MM.1S (cell line): ENCODE data around the gene SYNE3.

Experiments used
- EZH2 ChIP-seq: fragments of 300-600 bp; sonication (generic); optimal IDR thresholded peaks from 2 replicates; pipeline ENCODE3; 2017; ENCODE audit warnings: low read depth, mild to moderate bottlenecking, antibody characterized with exemption, low read length, mixed read lengths
- EZH2phosphoT487 ChIP-seq: fragments of 300-600 bp; sonication (generic); IDR thresholded peaks from 2 replicates; pipeline ENCODE4 v1.6.1; 2018; ENCODE audit warnings: antibody characterized with exemption, low read length
- TF ChIP-seq, protein P1 (sequence below): fragments of 300-600 bp; sonication (generic); IDR thresholded peaks from 2 replicates; pipeline ENCODE4 v1.5.1; 2016; ENCODE audit warnings: antibody characterized with exemption, low read length, mixed read lengths

DNA sequence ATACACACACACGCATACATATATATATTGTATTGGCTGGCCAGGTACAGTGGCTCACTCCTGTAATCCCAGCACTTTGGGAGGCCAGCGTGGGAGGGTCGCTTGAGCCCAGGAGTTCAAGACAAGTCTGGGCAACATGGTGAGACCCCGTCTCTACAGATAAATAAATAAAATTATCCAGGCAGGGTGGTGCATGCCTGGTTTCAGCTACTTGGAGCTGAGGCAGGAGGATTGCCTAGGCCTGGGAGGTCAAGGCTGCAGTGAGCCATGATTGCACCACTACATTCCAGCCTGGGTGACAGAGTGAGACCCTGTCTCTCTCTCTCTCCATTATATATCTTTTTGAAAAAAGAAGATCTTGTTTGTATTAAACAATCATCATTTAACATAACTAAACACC is 4.6 kb upstream of the SYNE3 start:
- TF ChIP-seq, protein P1, sequence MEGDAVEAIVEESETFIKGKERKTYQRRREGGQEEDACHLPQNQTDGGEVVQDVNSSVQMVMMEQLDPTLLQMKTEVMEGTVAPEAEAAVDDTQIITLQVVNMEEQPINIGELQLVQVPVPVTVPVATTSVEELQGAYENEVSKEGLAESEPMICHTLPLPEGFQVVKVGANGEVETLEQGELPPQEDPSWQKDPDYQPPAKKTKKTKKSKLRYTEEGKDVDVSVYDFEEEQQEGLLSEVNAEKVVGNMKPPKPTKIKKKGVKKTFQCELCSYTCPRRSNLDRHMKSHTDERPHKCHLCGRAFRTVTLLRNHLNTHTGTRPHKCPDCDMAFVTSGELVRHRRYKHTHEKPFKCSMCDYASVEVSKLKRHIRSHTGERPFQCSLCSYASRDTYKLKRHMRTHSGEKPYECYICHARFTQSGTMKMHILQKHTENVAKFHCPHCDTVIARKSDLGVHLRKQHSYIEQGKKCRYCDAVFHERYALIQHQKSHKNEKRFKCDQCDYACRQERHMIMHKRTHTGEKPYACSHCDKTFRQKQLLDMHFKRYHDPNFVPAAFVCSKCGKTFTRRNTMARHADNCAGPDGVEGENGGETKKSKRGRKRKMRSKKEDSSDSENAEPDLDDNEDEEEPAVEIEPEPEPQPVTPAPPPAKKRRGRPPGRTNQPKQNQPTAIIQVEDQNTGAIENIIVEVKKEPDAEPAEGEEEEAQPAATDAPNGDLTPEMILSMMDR, result no peak
- TF ChIP-seq EZH2 (no peak), EZH2phosphoT487 (no peak)
